Measurements from ENCODE around the gene SDHAF3.
"Not testable (repeated sequence)": the region's sequence is repeated elsewhere in the genome, so short reads cannot be mapped to it uniquely, and the experiment has no call there.

The SDHAF3 gene

DNA sequence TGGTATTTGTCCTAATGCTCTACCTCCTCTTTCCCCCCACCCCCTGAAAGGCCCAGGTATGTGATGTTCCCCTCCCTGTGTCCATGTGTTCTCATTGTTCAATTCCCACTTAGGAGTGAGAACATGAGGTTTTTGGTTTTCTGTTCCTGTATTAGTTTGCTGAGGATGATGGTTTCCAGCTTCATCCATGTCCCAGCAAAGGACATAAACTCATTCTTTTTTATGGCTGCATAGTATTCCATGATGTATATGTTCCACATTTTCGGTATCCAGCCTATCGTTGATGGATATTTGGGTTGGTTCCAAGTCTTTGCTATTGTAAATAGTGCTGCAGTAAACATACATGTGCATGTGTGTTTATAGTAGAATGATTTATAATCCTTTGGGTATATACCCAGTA, 5.6 kb downstream of the SDHAF3 start:
- DNase-seq (ENCODE audit: low read depth in 2 of 2) = not testable (repeated sequence)

DNA sequence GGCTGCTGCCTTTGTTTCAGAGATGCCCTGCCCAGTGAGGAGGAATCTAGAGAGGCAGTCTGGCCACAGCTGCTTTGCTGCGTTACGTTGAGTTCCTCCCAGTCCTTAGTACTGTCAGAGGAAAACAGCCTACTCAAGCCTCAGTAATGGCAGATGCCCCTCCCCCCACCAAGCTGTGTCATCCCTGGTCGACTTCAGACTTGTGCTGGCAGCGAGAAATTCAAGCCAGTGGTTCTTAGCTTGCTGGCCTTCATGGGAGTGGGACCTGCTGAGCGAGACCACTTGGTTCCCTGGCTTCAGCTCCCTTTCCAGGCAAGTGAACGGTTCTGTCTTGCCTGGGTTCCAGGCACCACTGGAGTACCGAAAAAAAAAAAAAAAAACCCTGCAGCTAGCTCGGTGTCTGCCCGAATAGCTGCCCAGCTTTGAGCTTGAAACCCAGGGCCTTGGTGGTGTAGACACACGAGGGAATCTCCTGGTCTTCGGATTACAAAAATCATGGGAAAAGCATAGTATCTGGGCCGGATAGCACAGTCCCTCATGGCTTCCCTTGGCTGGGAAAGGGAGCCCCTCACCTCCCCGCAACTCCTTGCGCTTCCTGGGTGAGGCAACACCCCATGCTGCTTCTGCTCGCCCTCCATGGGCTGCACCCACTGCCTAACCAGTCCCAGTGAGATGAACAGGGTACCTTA, 9.1 kb downstream of the SDHAF3 start:
- no peak for DNase-seq (ENCODE audit: low read depth in 2 of 2)

DNA sequence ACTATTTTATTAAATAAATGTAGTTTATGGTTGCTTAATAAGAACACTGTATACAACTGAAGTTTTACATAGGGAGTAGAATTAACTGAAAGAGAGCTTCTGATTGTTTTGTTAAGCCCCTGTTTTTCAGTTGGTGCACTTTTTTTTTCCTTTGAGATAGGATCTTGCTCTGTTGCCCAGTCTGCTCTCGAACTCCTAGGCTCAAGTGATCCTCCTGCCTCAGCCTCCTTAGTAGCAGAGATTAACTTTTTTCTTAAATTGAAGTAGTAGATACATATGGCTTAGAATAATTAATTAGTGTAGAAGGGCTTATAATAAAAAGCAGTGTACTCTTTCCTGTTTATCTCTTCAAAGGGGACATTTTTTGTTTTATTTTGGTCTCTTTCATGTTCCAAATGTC, 11.2 kb downstream of the SDHAF3 start:
- no peak for DNase-seq (ENCODE audit: low read depth in 2 of 2)

DNA sequence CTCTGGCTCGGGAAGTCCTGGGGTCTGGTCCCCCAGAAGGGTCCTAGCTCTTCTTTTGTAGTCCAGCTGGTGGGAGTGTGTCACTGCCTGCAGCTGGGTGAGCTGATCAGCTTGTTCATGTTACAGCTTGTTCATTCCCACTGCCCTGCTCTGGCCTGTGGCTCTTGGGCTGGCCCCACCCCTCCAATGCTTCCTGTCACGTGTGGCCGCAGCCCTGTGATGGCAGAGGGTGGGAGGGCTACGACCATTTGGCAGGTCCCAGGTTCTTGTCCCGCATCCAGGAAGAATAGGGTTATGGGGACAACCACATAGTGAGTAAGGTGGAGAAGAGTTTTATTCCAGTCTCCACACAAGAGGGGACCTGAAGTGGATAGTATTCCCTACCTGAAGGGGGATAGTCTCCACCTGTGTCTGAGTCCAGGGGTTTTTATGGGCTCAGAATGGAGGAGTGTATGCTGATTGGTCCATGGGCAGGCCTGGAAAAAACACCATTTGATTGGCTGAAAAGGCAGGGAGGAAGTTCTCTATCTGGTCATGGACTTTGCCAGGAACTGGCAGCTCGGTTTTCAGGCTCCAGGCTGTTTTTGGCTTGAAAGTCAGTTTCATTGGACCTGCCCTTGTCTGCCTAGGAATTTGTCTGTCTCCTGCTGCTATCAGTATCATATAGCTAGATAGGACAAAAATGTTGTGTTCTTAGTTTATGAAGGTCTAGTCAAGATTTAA, 13.1 kb downstream of the SDHAF3 start:
- DNase-seq (ENCODE audit: low read depth in 2 of 2) = no peak

DNA sequence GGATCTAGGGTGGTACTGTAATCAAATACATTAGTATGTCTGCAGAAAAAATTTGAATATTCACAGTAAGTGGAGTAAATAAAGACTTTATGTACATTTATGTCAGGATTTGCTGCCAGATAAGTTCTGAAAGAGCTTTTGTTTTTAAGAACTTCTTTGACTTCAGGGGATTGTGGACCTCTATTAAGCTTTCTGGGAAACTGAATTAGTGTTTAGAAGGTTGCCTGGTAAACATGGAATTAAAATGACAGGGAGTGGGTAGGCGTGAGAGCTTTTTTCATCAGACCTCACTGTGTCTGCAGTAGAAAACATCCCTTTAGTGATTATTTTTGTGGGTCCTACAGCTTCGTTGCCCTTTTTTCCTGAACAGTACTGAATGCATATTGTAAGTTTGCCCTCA, 15.7 kb downstream of the SDHAF3 start:
- DNase-seq (ENCODE audit: low read depth in 2 of 2) = no peak

DNA sequence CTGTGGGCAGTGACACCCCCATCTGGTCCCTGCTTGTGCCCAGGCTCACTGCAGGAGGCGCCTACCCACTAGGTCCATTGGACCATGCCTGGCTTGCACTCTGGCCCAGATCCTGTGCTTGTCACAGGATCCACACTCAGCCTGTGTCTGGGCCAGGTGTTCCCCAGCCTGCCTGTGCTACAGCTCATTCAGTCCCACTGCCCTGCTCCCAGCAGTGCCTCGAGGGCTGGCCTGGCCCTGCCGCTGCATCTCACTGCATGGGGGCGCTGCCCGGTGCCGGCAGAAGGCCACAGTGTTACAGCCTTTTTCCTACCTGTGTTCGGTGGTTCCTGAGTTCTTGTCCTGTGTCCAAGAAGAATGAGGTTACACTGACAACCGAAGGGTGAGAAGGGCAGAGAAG, 21.3 kb downstream of the SDHAF3 start:
- DNase-seq (ENCODE audit: low read depth in 2 of 2) = no peak

DNA sequence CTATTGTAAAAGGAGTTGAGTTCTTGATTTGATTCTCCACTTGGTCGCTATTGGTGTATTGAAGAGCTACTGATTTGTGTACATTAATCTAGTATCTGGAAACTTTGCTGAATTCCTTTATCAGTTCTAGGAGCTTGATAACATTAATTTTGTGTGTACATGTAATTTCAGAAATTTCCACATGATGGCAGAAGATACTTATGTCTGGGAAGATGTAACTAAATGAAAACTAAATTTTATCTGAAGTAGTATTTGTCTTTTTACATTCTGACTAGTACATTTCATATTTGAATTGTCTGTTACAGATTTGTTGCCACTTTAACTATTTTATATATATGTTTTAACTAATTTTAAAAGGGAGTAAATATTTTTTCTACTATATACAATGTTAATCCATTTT, 27.6 kb downstream of the SDHAF3 start:
- DNase-seq (ENCODE audit: low read depth in 2 of 2) = no peak

DNA sequence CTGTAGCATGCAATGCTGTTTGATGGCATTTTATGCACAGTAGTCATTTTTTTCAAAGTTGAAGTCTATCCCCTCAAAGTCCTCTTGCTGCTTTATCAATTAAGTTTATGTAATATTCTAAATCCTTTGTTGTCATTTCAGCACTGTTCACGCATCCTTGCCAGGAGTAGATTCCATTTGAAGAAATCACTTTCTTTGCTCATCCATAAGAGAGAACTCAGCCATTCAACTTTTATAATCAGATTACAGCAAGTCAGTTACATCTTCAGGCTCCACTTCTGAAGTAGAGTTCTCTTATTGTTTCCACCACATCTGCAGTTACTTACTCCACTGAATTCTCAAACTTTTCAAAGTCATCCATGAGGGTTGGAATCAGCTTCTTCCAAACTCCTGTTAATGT, 32.3 kb downstream of the SDHAF3 start:
- no peak for DNase-seq (ENCODE audit: low read depth in 2 of 2)

DNA sequence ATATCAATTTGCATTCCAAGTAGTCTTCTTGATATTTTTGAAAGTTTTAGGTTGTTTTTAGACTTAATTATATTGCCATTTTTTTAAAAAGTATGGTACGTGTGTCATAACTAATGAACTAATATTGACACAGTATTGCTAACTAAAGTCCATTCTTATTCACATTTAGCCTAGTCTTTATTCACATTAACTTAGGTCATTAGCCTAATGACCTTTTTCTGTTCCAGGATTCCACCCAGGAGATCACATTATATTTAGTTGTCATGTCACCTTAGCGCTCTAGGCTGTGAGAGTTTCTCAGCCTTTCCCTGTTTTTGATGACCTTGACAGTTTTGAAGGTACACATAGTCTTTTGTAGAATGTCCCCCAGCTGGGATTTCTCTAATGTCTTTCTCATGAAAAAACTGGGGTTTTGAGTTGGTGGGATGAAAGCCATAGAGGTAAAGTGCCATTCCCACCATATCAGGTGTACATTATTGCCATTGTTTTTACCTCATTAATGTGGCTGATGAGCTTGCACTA, 38.5 kb downstream of the SDHAF3 start:
- no peak for DNase-seq (ENCODE audit: low read depth in 2 of 2)

DNA sequence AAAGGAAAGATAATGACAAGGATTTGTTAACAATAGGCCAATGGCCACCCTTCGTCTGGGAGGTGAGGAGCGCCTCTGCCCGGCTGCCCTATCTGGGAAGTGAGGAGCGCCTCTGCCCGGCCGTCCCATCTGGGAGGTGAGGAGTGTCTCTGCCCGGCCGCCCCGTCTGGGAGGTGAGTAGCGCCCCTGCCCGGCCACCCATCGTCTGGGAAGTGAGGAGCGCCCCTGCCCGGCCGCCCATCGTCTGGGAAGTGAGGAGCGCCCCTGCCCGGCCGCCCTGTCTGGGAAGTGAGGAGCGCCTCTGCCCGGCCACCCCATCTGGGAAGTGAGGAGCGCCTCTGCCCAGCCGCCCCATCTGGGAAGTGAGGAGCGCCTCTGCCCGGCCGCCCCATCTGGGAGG, 42.5 kb downstream of the SDHAF3 start:
- DNase-seq (ENCODE audit: low read depth in 2 of 2) = not testable (repeated sequence)

DNA sequence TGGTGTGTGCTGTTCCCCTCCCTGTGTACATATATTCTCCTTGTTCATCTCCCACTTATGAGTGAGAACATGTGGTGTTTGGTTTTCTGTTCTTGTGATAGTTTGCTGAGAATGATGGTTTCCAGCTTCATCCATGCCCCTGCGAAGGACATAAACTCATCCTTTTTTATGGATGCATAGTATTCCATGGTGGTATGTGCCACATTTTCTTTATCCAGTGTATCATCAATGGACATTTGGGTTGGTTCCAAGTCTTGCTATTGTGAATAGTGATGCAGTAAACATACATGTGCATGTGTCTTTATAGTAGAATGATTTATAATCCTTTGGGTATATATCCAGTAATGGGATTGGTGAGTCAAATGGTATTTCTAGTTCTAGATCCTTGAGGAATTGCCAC, 44.1 kb downstream of the SDHAF3 start:
- not testable (repeated sequence) for DNase-seq (ENCODE audit: low read depth in 2 of 2)

DNA sequence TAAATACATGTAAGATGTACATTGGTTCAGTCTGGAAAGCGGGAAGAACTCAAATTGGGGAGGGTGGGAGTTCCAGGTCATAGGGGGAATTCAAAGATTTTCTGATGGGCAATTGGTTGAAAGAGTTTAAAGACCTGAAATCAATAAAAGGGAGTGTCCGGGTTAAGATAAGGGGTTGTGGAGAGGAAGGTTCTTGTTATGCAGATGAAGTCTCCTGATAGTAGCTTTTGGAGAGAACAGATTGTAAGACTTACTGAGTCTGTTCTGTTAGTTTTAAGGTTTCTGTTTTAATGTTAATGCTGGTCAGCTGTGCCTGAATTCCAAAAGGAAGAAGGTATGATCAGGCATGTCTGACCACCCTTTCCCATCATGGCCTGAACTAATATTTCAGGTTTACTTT, 48.8 kb downstream of the SDHAF3 start:
- DNase-seq (ENCODE audit: low read depth in 2 of 2) = no peak

DNA sequence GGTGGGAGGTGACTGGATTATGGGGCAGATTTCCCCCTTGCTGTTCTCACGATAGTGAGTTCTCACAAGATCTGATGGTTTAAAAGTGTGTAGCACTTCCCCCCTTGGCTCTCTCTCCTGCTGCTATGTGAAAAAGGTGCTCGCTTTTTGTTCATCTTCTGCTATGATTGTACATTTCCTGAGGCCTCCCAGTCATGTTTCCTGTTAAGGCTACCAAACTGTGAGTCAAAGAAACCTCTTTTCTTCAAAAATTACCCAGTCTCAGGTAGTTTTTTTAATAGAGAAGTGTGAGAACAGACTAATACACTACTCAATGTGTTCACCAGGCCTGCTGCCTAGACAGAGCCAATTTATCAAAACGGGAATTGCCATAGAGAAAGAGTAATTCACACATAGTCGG, 49.7 kb downstream of the SDHAF3 start:
- no peak for DNase-seq (ENCODE audit: low read depth in 2 of 2)

DNA sequence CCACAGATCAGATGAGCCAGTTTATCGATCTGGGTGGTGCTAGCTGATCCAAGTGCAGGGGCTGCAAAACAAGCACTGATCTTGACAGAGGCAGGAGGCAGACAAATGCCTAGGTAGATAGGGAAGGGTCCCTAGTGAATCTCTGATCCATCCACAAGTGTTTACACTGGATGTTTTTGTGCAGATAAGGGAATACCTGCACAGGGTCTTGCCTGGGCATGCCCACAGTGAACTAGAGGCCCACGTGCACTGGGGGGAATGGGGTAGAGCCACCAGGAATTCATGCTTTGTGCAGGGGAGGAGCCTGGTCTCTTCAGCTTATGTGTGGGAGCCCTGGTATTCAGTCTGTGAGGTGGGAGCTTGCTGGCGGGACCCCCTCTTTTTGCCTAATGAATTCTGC, 50.3 kb downstream of the SDHAF3 start:
- no peak for DNase-seq (ENCODE audit: low read depth in 2 of 2)

DNA sequence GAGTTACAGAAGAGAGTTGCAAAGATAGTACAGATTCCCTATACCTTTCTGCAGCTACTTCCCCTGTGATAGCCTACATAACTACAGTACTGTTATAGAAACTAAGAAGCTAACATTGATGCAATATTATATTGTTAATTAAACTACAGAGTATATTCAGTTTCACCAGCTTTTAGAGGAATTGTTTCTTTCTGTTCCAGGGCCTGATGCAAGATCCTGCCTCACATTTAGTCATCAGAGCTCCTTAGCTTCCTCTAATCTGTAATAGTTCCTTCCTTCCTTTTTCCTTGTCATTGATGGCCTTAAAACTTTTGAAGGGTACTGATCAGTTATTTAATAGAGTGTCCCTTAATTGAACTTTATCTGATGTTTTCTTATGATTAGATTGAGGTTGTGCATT, 56.8 kb downstream of the SDHAF3 start:
- no peak for DNase-seq (ENCODE audit: low read depth in 2 of 2)

DNA sequence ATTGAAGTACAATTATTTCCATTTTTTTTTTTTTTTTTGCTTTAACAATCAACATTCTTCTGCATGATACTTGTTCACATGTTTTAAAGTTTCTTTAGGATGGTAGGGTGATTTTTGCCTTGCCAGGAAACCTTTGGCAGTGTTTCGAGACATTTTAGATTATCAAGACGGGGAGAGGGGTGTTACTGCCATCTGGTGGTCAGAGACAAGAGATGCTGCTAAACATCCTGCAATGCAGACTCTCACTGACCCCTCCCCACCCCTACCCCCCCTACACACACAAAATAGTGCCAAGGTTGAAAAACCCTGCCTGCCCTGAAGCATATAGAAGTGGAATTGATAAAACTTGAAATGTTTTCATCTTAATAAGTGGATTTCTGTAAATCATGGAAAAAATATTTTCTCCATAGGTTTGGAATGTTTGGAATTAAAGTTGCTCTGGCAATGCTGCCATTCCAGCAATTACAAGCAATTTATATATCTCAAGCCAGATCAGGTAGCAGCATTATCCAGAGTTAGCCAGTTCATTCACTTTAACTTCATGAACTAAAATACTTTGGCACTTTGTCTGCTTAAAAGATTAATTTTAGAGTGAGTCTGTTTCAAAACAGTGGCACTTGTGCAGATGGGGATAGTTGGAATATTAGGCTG, 62.1 kb downstream of the SDHAF3 start:
- peak in 1 of 2 donors; percentile 2 for DNase-seq (ENCODE audit: low read depth in 2 of 2)

DNA sequence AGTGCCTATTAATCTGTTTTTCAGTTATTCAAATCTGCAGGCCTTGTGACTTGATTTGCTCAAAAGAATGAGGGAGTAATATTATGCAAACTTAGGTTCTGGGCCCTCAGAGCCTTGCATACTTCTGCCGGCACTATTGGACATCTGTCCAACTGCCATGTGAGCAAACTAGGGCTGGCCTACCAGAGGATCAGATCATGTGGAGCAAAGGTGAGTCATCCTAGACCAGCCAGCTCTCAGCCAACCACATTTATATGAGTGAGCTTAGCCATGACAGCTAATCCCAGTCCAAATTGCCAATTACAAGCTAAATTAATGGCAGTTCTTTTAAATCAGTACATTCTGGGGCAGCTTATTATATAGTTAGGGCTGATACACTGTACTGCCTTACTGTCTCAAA, 69.6 kb downstream of the SDHAF3 start:
- DNase-seq (ENCODE audit: low read depth in 2 of 2) = no peak

DNA sequence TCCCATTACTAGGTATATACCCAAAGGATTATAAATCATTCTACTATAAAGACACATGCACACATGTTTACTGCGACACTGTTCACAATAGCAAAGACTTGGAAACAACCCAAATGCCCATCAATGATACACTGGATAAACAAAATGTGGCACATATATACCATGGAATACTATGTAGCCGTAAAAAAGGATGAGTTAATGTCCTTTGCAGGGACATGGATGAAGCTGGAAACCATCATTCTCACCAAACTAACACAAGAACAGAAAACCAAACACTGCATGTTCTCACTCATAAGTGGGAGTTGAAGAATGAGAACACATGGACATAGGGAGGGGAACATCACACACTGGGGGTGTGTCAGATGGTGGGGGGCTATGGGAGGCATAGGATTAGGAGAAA, 78.7 kb downstream of the SDHAF3 start:
- DNase-seq (ENCODE audit: low read depth in 2 of 2) = not testable (repeated sequence)

DNA sequence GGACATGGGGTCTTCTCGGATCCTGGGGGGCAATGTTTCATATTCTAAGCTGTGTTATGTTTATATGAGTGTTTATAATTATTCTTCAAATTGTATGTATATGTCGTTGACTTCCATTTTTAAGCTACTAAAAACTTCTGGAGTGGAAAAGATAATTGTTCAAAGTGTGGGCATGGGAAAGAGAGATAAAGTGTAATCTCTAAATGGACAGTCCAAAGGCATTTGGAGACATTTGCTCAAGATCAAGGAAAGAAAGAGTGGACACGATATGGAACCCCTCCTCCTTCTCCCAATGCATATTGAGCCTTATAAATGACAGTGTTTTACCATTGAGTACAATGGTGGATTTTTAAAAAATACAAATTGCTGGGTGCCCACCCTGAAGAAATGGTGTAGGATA, 81.1 kb downstream of the SDHAF3 start:
- DNase-seq (ENCODE audit: low read depth in 2 of 2) = no peak

DNA sequence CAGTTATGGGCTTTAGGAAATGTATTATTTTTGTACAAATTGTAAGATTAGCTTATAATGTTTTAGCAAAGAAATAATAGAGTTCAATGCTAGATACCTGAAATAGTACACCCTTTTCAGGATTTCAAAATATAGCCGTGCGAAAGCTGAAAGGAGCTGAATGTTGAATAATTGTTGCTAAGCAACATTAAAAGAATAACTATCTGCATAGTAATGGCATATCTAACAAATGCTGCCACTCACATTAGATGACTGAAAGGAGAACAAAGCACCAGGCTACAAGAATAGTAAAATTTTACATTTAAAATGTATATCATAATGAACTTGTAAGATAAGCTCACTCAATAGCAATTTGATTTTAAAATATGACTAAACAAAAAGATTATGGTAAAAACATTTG, 82.5 kb downstream of the SDHAF3 start:
- no peak for DNase-seq (ENCODE audit: low read depth in 2 of 2)

DNA sequence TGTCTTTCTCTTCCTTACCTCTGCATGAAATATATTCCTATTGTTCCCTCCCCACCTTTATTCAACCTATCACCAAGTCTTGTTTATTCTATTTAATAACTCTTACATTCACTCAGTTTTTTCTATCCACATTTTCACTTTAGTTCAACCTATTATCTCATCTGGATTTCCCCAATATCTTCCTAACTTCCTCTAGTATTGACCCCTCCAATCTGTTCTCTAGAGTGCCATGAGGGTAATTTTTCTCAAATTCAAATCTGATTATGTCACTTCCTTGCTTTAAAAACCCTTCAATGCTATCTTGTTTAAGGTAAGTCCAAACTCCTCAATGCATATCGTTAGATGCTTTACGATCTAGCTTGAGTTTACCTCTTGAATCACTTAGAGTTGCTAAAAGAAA, 86.5 kb downstream of the SDHAF3 start:
- DNase-seq (ENCODE audit: low read depth in 2 of 2) = no peak

DNA sequence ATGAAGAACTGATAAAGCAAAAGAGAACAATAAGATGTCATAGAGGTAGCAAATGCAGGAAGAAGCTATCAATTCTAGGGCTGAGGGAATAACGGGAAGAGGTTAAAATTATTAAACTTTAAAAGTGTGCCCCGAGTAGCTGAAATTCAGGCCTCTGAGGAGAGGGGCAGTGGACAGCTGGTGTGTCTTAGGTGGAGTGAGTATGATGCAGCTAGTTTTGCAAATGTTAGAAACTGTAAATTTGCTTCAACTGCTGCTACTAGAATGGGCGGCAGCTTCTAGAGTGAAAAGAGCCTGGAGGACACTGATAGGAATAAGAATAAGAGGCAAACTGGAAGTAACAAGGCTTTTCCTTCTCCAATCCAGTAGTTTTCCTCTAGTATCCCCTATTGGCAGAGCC, 87.3 kb downstream of the SDHAF3 start:
- no peak for DNase-seq (ENCODE audit: low read depth in 2 of 2)

DNA sequence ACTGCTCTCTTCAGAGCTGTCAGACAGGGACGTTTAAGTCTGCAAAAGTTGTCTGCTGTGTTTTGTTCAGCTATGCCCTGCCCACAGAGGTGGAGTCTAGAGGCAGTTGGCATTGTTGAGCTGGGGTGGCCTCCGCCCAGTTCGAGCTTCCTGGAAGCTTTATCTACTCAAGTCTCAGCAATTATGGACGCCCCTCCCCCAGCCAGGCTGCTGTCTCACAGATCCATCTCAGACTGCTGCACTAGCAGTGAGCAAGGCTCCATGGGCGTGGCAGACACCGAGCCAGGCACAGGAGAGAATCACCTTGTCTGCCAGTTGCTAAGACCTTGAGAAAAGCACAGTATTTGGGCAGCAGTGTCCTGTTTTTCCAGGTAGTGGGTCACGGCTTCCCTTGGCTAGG, 98.1 kb downstream of the SDHAF3 start:
- no peak for DNase-seq (ENCODE audit: low read depth in 2 of 2)

Data from stimulated activated CD4-positive, alpha-beta T cell treated with anti-CD3 and anti-CD28 coated beads, Interleukin-1b, Interleukin-23, amount 100 ng/mL, for 1 hour (primary cell).